Right hindlimb (tissue), 1 donor: ENCODE data around the gene YIPF1.

ENCODE experiments used
- DNase-seq: peaks from one replicate; pipeline ENCODE4 v3.0.0-alpha.2; 2018

YIPF1 gene

DNA sequence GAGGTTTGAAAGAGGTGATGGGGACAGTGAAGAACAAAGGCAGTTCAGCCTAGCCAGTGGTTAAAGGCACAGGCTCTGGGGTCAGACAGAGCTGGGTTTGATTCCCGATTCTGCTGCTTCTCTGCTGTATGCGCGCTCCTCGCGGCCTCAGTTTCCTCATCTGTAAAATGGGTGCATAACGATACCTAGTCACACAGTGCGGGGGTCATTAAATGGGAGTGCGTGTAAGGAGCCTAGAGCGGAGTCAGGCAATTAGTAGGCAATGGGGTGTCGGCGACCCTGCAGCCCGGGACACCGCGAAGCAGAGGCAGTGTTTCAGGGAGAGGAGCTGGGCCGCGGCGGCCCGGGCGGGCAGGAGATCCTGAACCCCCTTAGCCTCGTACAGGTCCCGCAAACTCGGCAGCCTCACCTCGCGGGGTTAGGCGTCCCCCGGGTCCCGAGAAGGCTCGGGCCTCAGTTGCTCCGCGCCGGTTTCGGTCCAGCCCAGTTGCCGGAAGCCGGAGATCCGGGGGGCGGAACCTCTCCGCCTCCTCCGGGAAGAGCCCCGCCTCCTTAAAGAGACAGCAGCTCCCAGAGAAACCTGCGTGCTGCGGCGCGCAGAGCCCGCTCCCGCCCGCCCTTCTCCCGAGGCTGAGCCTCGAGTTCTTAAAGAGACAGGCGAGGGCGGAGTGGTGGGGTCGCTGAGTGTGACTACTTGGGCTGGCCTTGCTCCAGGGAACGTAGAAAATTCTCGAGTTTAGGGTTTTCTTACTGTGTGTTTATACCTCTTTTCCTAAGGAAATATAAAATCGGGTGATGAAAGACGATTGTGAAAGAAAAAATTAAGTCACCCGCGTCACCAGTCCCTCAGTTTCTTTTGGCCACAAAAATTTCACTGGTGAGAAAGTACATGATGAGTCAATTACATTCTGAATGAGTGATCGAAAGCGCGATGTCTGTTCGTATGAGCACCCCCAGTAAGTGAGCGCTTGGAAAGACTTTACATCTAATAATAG lies at the start of gene YIPF1:
TSS of gene YIPF1 (minus strand) at position 494 of the 995 bp plus-strand sequence. CDS start 860 bp downstream, outside the sequence.
- peak; percentile 93 for DNase-seq

DNA sequence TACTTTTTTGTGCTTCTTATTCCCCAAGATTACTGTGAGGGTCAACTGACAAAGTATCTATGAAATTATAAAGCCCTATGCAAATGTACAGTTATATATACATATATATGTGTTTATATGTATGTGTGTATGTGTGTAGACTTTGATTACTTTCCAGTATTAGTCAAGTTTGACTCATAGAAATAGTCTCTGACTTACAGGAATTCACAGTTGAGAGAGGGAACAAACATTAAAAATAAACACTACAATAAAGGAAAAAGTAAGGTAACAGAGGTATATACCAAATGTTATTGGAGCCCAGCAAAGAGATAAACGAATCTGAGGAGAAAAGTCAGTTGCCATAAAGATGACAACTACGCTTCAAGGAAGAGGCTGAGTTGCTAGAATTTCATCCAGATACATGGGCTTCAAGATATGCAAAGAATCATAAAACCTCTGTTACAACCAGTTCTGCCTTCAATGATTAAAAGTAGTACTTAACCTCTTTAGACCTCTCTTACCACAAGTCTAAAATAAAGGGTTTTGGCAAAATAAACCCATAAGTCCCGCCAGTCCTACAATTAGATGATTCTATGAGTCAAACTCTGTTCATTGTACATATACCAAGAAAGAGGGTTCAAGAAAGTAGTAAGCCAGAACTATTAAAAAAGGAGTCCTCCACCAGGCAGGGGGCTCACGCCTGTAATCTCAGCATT lies 48.7 kb upstream of the YIPF1 start:
- no peak for DNase-seq

GRCh38 chr1:53936430-53936829 lies 46.8 kb upstream of the YIPF1 start:
- DNase-seq = no peak

- no peak for DNase-seq
Measured at GRCh38 chr1:53934170-53934765, 44.7 kb upstream of the YIPF1 start.

GRCh38 chr1:53931523-53931922 lies 41.9 kb upstream of the YIPF1 start:
- no peak for DNase-seq

DNA sequence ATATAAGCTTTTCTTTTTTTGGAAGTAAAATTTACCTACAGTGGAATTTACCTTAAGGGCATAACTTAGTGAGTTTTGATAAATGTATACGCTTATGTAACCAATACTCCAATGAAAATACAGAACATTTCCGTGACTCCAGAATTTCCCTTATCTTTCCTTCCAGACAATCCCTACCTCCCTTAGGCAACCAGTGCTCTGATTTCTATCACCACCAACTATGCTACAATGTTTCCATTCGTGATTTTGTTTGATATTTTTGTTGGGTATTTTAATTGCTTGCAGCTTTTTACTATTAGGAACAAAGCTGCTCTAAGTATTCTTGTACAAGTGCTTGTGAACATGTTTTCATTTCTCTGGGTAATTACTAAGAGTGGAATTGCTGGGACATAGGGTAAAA lies 41.3 kb upstream of the YIPF1 start:
- no peak for DNase-seq

DNA sequence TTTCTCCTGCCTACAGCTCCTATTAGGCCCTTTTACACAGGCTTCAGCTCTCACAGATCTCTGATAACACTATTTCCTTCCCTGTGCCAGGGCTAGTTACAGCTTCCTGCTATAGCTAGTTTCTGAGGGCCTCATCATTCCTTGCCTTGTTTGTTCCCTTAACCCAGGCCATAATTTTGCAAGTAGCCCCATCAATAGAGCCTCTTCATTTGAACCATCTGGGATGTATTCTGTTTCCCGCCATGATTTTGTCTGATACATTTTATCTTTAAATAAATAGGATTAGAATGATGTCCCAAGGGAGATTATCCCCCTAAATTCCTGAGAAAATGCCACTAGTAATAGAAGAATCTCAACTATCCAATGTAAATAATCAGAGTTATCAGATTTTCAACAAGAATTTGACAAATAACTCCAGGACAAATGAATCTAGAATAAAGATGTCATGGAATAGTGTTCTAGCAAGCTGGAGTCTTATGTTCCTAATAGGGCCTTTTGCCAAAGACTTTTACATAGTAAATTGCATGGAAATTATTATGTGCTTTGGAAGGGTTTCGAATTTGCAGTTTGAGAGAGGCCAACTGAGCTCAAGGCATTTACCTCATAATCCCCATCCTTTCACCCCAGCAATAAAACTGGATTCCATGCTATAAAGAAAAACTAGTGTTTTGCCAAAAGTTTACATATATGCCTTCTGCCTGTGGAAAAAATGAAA lies 39.8 kb upstream of the YIPF1 start:
- no peak for DNase-seq

- no peak for DNase-seq
Measured at GRCh38 chr1:53927376-53927881, 37.8 kb upstream of the YIPF1 start.

GRCh38 chr1:53919675-53920066 lies 30.1 kb upstream of the YIPF1 start:
- DNase-seq = no peak

- DNase-seq = no peak
Measured at GRCh38 chr1:53918343-53918742, 28.7 kb upstream of the YIPF1 start.

DNA sequence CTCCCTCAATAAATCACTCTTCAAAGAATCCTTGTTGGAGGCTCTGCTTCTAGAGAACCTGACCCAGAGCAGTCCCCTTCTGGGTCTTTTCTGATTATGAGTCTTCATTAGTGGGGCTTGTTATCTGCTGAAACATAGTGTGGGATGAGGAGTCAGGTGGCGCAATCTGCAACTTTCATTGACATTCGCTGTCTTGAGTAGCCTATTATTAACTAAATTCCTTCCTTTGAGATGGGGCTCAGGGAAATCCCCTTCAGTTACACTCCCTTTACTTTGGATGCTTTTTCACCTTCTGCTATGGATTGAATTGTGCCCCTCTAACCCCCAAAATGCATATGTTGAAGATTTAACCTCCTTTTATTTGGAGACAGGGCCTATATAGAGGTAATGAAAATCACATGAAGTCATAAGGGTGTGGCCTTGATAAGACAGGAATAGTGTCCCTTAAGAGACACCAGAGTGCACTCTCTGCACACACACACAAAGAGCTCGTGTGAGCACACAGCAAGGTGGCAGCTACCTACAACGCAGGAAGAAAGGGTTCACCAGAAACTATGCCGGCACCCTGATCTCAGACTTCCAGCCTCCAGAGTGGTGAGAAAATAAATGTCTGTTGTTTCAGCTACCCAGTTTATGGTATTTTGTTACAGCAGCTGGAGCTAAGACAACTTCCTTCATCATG lies 23.9 kb upstream of the YIPF1 start:
- no peak for DNase-seq

GRCh38 chr1:53911442-53911841 lies 21.8 kb upstream of the YIPF1 start:
- DNase-seq = no peak

GRCh38 chr1:53909946-53910345 lies 20.3 kb upstream of the YIPF1 start:
- DNase-seq = no peak

- DNase-seq = no peak
Measured at GRCh38 chr1:53906121-53906520, 16.5 kb upstream of the YIPF1 start.

- no peak for DNase-seq
Measured at GRCh38 chr1:53905509-53905908, 15.9 kb upstream of the YIPF1 start.

DNA sequence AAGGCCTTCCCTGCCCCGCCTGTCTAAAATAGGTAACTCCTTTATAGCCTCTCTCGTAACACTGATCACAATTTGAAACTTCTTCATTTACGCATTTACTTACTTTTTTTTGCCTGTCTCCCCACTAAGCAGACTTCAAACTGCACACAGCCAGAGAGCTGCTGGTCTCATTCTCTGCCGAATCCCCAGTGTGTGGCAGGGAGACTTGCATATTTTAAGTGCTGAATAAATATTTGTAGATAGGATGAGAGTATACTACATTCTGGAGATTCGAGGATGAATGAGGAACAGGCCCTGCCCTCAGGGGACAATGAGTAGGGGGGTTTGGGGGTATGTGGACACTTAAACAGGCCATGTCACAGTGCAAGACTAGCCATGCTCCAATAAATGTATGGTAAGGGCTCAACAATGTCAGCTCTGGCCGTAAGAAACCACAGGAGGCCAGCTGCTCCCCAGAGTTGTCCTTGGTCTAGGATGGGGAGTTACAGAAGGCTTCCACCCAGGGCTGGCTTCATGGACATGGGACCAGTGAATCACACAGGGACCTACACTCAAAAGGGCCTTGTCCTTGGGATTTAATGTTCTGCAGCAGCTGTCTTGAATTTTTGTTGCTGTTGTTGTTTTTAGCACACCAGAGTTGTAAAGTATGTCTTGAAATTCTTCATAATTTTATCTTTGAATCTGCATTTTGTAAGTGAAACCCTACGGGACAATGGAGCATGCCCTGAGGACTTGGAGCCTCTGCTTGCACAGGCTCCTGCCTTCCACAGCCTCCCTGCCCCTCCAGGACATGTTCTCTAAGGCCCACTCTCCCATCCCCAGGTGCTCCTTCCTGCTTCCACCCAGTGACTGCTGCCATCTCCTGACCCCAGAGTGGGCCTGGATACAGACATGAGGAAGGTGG lies 12.9 kb upstream of the YIPF1 start:
- no peak for DNase-seq

DNA sequence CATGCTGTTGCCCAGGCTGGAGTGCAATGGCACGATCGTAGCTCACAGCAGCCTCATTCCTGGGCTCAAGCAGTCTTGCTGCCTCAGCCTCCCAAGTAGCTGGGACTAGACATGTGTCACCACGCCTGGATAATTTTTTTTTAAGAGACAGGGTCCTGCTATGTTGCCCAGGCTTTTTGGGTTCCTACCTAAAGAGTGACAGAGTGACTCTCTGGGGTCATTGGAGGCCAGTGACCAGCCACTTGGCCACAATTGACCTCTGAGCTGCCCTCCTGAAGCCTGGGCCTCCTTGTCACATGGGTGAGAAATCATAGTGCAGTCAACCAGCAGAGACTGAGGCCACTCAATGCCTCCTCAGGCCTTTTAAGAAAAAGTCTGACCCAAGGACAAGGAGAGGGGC lies 10.1 kb upstream of the YIPF1 start:
- no peak for DNase-seq

GRCh38 chr1:53899206-53899628 lies 9.6 kb upstream of the YIPF1 start:
- DNase-seq = no peak

GRCh38 chr1:53896635-53897229 lies 7.1 kb upstream of the YIPF1 start:
- DNase-seq = no peak

DNA sequence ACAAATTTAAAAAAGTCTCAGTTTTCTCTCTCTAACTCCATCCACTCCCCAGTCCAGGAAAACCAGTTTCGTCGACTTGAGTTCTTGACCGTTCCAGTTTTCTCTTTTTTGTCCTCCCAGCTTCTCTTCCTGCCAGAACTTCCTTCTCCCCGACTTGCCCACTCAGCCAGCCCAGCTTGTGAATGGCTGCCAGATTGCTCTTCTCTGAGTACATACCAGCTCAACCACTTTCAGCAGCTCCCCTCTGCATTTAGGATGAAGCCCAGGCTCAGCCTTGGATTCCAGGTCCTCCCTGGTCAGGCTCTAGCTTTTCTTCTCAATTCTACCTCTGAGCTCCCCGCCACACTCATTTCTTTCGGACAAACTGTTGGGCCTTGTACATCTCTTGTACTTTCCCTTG lies 5.8 kb upstream of the YIPF1 start:
- no peak for DNase-seq

- no peak for DNase-seq
Measured at GRCh38 chr1:53894644-53895043, 5.0 kb upstream of the YIPF1 start.
